Psoas muscle (tissue), 8 donors: Measurements from ENCODE around the gene DAB1. TPM values are rescaled to one million over a fixed set of nuclear protein-coding genes. Genes with fewer than 3 reads are reported as not detected.

Experiments
- ATAC-seq, 4 donors: fragments of 200-7000 bp; cut with Tn5 transposase; one replicate each; pipeline ENCODE4 v1.9.1; 2020; ENCODE audit warnings: moderate library complexity in 3 of 4, mild to moderate bottlenecking in 2 of 4
- DNase-seq, 2 donors: peaks; one replicate each; pipeline ENCODE4 v3.0.0-alpha.2; 2020
- H3K27ac ChIP-seq: fragments of 200-600 bp; one replicate; pipeline ENCODE4 v1.8.0; 2022
- H3K27me3 ChIP-seq, 3 donors: fragments of 200-600 bp in 1 of 3; one replicate each; pipeline versions ENCODE4 v1.6.1 to v1.8.0; 2013 to 2022; ENCODE audit warnings: low read length in 2 of 3, mild to moderate bottlenecking in 2 of 3, moderate library complexity in 1 of 3; ENCODE audit not compliant: insufficient read depth in 3 of 3
- H3K36me3 ChIP-seq, 2 donors: fragments of 200-600 bp in 1 of 2; one replicate each; pipeline versions ENCODE4 v1.6.1 to v1.8.0; 2013 to 2022; ENCODE audit warnings: low read depth in 1 of 2, mild to moderate bottlenecking in 1 of 2, moderate library complexity in 1 of 2; ENCODE audit not compliant: insufficient read depth in 1 of 2
- H3K4me1 ChIP-seq: fragments of 200-600 bp; one replicate; pipeline ENCODE4 v1.8.0; 2022
- H3K4me3 ChIP-seq: fragments of 200-600 bp; one replicate; pipeline ENCODE4 v1.8.0; 2022; ENCODE audit warnings: mild to moderate bottlenecking
- H3K9me3 ChIP-seq: fragments of 200-600 bp; one replicate; pipeline ENCODE4 v1.8.0; 2022
- CTCF ChIP-seq: fragments of 200-600 bp; IDR thresholded peaks from one replicate; pipeline ENCODE4 v1.8.0; 2022; ENCODE audit warnings: antibody characterized with exemption
- WGBS, 3 donors: extraction: QIAGEN DNeasy Blood & Tissue Kit; methylation state at CpG; one replicate each; pipeline versions ENCODE4 v1.1.6 to v1.1.7; 2013; 5-methylcytosine and 5-hydroxymethylcytosine counted together
- intact Hi-C, 2 donors: fragments of 100-400 bp; cut with DNase I; formaldehyde crosslinking; loops; one replicate each; pipeline versions ENCODE4 v1.11.0 to v1.14.2; 2022
- polyA plus RNA-seq, 3 donors: library from polyadenylated mRNA; stranded (reverse); fragments of 200-250 nt; gene quantifications; one replicate each; pipeline ENCODE4 v1.2.3, GENCODE V29; 2013
- total RNA-seq, 4 donors: library from RNA; stranded (reverse); fragmentation: NEBNext Ultra II Directional in 2 of 4; extraction: Animal tissue kit (Norgen Biotek cat#: 25700) in 2 of 4; gene quantifications; one replicate each; pipeline versions ENCODE4 v1.2.1 to v1.2.4, GENCODE V29; 2021 to 2023
- donor health status: healthy with polysubstance abuse.
- donor health status: DM: no; HTN: no; CAD: no; lungs with moderate emphysema.
- donor health status: Bipolar disorder and iron deficiency.
- donor health status: healthy.
- donor health status: DM: yes; HTN: yes; CAD: no.
- donor health status: DM: no; HTN: no; CAD: no.
- donor health status: DM: no; HTN: no; CAD: no.
- donor health status: DM: yes; HTN: yes; CAD: no.

DAB1 gene
- total and polyA plus RNA-seq, 7 donors: 0.04 to 0.28 (median 0.09) TPM; not detected in 1

GRCh38 chr1:57179001-57179400 lies 244.9 kb downstream of the DAB1 start:
- Histone ChIP-seq H3K4me1 (no peaks in the 10 kb centered on the region), H3K27me3 (peaks cover 0 to 2% (median 0%) of the 10 kb centered on the region in 3 donors), H3K4me3 (no peak overlapping the region), H3K36me3 (no peaks in the 10 kb centered on the region), H3K27ac (no peak overlapping the region), H3K9me3 (no peaks in the 10 kb centered on the region)
- DNase-seq (no peak), ATAC-seq (no peak)
- no peak for TF ChIP-seq CTCF
- 66 to 71% (median 67%) methylated on average over 4 of the region's 4 CpGs for WGBS, 3 donors
- intact Hi-C loops: no loop called here

GRCh38 chr1:57175506-57175905 lies 248.4 kb downstream of the DAB1 start:
- no peak for TF ChIP-seq CTCF
- DNase-seq (no peak), ATAC-seq (no peak)
- Histone ChIP-seq H3K9me3 (no peaks in the 10 kb centered on the region), H3K4me3 (no peak overlapping the region), H3K27ac (no peak overlapping the region), H3K36me3 (no peaks in the 10 kb centered on the region), H3K27me3 (no peaks in the 10 kb centered on the region), H3K4me1 (no peaks in the 10 kb centered on the region)
- intact Hi-C loops: no loop called here
- 69 to 88% (median 79%) methylated on average over 5 of the region's 5 CpGs for WGBS, 3 donors

GRCh38 chr1:57172040-57172439 lies 251.8 kb downstream of the DAB1 start:
- intact Hi-C loops: no loop called here
- Histone ChIP-seq H3K9me3 (no peaks in the 10 kb centered on the region), H3K27ac (no peak overlapping the region), H3K4me3 (no peak overlapping the region), H3K4me1 (no peaks in the 10 kb centered on the region), H3K36me3 (no peaks in the 10 kb centered on the region), H3K27me3 (no peaks in the 10 kb centered on the region)
- WGBS, 3 donors: 82 to 89% (median 86%) methylated on average over 1 of the region's 1 CpG
- no peak for DNase-seq
- no peak for TF ChIP-seq CTCF
- ATAC-seq: no peak

GRCh38 chr1:57167997-57168396 lies 255.9 kb downstream of the DAB1 start:
- Histone ChIP-seq H3K27ac (no peak overlapping the region), H3K36me3 (no peaks in the 10 kb centered on the region), H3K27me3 (no peaks in the 10 kb centered on the region), H3K4me1 (no peaks in the 10 kb centered on the region), H3K9me3 (no peaks in the 10 kb centered on the region), H3K4me3 (no peak overlapping the region)
- 85 to 92% (median 86%) methylated on average over 2 of the region's 2 CpGs for WGBS, 3 donors
- DNase-seq: no peak
- ATAC-seq: no peak
- intact Hi-C loops: no loop called here
- no peak for TF ChIP-seq CTCF

GRCh38 chr1:57165546-57165945 lies 258.3 kb downstream of the DAB1 start:
- WGBS, 3 donors: 40 to 54% (median 43%) methylated on average over 1 of the region's 1 CpG
- Histone ChIP-seq H3K9me3 (no peaks in the 10 kb centered on the region), H3K4me3 (no peak overlapping the region), H3K27ac (no peak overlapping the region), H3K4me1 (no peaks in the 10 kb centered on the region), H3K27me3 (no peaks in the 10 kb centered on the region), H3K36me3 (no peaks in the 10 kb centered on the region)
- DNase-seq: no peak
- ATAC-seq: no peak
- no peak for TF ChIP-seq CTCF
- intact Hi-C loops: no loop called here
